Measurements from ENCODE around the gene CAPSL.

Gene CAPSL

GRCh38 chr5:35908228-35908627 is 30.2 kb downstream of the CAPSL start:
- no peak for TF ChIP-seq CTCF (IDR thresholded peaks at IDR 0.05)
- no peak overlapping the region for H3K27ac ChIP-seq

GRCh38 chr5:35904443-35905132 is 33.8 kb downstream of the CAPSL start:
- no peak for TF ChIP-seq CTCF (IDR thresholded peaks at IDR 0.05)
- TF ChIP-seq ZFX (IDR thresholded peaks at IDR 0.05; ENCODE audit: borderline replicate concordance): no peak
- H3K27ac ChIP-seq: no peak overlapping the region

GRCh38 chr5:35903631-35904203 is 34.7 kb downstream of the CAPSL start:
- TF ChIP-seq ZFX (IDR thresholded peaks at IDR 0.05; ENCODE audit: borderline replicate concordance) (no peak), CTCF (IDR thresholded peaks at IDR 0.05) (no peak)
- no peak overlapping the region for H3K27ac ChIP-seq

- H3K27ac ChIP-seq: no peak overlapping the region
- TF ChIP-seq ZFX (IDR thresholded peaks at IDR 0.05; ENCODE audit: borderline replicate concordance) (no peak), CTCF (IDR thresholded peaks at IDR 0.05) (no peak)
These were observed 36.3 kb downstream of the CAPSL start for GRCh38 chr5:35902046-35902672.

- TF ChIP-seq ZFX (IDR thresholded peaks at IDR 0.05; ENCODE audit: borderline replicate concordance) (no peak), CTCF (IDR thresholded peaks at IDR 0.05) (no peak)
These were observed 37.3 kb downstream of the CAPSL start for GRCh38 chr5:35900972-35901695.

GRCh38 chr5:35899800-35900199 is 38.6 kb downstream of the CAPSL start:
- TF ChIP-seq ZFX (IDR thresholded peaks at IDR 0.05; ENCODE audit: borderline replicate concordance): no peak
- no peak for TF ChIP-seq CTCF (IDR thresholded peaks at IDR 0.05)
- no peak overlapping the region for H3K27ac ChIP-seq

More at GRCh38 chr5:35900972-35901695, 37.3 kb downstream of the CAPSL start:
- H3K27ac ChIP-seq: no peak overlapping the region

All from 22Rv1 (cell line).